ENCODE data around the gene CLEC16A.
A peak's percentile ranks its signal among the peaks of the same experiment; 100 is the strongest.

Gene CLEC16A

DNA sequence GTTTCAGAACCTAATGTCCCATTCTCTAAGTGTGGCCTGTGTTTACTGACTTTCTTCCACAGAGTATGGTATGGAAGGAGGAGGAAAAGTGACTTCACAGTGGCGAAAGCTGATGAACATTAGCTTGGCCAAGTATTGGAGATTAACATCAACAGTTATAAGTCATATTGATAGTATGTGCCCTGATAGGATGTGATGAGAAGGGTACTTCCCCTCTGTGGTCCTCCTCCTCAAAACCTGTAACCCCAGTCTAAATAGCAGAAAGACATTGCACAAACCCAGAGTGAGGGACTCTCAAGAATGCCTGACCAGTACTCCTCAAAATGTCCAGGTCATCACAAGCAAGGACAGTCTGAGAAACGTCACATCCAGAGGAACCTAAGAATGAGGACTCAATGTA lies 73.1 kb downstream of the CLEC16A start:
- DNase-seq: no peak

DNA sequence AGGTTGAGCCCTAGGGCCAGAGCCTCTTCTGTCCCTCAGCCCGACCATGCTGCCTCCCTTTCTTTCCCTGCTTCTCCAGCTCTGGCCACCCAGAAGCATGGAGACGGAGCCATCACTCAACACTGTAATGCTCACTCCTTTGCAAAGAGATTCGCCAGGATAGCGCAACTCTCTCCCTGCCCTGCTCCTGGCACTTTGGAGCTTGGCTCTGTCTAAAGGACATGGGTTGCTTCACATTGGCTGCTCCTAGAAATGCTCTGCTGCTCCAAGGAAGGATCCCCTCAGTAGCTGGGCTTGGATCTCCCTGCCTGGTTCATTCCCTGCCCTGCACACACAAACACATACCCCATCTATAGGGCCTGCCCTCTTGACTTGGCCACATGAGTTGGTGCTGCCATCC lies 76.0 kb downstream of the CLEC16A start:
- DNase-seq: no peak

DNA sequence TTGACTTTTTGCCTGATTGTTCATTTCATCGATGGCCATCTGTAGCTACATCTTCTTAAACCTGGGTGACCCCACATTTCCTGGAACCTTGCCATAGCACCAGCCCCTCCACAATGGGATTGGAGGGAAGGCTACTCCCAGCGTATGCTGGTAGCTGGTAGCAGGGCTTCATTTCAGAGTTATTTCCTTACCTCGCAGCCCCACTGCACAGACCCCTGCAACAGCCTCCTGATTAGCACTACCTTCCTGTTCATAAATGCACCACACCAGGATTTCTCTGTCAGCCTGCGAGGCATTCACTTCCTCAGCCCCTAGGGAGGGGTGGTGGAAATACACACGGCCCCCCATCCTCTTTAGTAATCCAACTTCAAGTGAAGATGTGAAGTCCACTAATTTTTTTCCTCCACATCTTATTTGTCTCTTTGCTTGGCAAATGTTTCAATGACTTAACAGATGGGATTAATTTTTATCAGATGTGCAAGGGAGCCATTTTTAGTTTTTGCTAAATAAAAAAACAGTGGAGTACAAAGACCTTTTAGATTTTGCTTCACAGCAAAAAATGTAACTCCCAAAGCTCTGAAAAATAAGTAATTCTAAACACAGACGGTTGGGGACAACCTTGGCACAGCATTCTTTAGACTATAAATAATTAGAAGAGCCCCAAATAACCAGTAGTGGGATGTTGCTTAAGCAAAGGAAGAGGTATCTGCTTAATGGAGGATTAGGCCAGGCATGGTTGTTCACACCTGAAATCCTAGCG lies 76.6 kb downstream of the CLEC16A start:
- DNase-seq: no peak

DNA sequence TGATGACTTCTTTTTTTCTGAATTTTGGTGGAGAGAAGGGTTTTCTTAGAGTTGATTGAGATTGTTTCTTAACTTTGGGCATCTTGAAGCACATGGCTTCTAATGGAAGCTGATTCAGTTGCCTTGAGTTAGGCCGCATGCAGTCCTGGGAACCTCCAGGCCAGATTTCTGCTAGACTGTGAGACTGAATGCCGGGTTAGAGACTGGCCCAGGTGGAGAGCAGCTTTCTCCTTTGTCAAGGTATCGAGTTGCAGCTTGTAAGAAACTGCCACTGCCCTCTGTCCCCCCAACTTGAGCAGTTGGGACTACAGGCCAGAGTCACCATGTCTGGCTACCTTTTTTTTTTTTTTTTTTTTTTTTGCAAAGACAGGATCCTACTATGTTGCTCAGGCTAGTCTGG lies 77.6 kb downstream of the CLEC16A start:
- DNase-seq: no peak

DNA sequence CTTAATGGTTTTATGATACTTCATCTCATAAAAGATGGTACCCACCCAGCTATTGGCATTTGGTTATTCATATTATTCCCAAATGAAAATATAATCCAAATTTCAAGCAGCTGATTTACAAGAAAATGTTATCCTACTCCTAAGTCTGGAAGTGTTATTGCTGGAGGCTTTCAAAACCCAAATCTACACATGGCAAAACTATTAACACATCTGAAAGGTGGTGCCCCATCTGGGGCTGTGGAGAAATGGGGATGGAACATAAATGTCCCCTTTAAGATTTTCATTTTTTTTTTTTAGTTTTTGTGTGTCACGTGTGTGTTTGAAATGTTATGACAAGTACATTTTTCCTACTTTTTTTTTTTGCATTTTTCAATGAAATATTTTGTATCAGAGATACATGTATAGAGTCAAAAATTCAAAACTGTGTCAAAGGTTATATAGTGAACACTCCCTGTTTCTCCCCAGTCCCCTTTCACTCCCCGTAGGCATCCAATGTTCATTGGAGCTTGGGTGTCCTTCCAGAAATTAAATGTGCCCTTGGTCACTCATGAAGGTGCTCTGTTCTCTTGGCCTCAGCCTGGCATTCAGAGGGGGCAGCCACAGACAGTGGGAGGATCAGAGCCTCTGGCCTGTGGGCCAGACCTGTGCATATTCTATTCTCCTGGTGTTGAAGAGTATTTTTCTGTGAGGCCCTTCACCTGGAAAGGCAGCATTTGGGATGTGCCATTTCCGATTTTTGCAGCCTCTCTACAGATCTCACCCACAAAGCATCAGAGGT lies 79.1 kb downstream of the CLEC16A start:
- DNase-seq: no peak

DNA sequence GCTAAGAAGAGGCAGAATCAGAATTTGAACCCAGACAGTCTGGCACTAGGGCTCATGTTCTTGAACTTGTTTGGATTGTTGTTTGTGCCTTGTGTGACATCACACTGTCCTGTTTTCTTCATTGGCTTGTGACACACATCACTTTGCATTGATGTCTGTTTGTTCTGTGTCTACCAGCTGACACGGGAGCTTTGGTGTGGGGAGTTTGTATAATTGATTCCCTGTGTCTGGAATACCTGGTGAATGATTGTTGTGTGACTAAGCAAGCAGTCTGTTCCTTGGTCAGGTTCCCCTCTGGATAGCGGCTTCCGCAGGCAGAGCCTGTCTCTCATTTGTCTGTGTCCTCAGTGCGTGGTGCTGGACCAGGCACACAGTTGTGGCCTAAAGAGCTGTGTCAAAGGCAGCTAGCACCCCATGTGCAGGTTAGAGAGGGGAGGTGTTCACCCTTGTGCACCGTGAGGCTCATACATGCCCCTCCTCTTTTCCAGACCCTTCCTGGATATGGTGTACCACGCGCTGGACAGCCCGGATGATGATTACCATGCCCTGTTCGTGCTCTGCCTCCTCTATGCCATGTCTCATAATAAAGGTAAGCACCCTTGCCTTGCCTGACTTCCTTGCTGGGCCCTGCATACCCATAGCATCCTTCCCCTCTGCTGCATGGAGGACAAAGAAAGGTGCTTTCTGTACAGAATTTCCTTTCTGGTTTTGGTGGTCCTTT lies 80.1 kb downstream of the CLEC16A start:
- no peak for DNase-seq

DNA sequence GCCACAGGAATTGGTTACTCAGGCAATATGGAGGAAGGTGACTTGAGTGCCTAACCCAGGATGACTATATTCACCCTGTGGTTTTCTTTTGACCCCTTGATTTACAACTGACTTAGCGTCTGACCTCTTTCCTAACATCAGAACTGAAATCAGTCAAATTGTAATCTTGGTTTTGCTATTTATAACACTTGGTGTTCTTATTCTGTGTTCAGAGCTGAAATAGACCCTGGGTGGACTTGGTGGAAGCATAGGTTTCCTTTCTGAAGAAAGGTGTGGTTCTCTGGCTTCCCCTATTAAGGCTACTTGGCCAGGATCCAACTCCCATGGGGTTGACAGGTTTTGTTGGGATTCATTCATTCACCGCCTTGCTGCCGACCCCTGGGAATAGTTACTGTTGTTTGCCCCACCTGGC lies 80.8 kb downstream of the CLEC16A start:
- no peak for DNase-seq

DNA sequence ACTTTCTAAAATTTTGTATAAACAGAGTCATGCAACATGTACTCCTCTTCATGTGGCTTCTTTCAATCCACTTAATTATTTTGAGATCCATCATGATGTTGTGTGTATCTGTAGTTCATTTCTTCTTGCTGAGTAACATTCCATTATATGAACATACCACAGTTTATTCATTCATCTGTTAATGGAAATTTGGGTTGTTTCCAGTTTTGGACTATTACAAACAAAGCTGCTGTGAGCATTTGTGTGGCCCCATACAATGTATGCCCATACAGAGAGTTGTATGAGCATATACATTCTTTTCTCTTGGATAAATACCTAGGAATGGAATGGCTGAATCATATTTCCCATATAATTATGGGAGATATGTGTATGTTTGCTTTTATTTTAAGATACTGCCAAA lies 85.6 kb downstream of the CLEC16A start:
- peak; percentile 96 for DNase-seq

DNA sequence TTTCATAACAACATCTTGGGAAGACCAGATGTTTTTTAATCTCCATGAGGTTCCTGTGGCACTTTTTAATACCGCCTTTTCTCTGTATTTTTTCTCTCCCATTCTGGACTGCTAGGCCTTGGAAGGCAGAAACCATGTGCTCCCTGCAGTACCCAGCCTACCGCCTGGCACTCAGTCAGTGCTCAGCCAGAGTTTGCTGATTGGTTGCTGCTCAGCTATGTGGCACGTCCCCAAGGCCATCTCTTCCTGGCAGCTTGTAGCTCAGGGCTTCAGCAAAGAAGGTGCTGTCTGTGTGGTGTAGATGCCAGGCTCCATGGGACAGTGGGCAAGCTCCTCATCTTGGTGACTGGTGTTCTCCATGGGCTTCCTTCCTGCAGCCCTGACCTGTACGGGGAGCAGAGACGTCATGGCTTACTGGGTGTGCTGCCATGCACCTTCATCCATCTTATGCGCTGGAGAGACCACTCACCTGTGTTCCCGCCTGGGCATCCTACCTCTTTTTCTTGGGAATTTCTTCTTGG lies 86.7 kb downstream of the CLEC16A start:
- DNase-seq: no peak

DNA sequence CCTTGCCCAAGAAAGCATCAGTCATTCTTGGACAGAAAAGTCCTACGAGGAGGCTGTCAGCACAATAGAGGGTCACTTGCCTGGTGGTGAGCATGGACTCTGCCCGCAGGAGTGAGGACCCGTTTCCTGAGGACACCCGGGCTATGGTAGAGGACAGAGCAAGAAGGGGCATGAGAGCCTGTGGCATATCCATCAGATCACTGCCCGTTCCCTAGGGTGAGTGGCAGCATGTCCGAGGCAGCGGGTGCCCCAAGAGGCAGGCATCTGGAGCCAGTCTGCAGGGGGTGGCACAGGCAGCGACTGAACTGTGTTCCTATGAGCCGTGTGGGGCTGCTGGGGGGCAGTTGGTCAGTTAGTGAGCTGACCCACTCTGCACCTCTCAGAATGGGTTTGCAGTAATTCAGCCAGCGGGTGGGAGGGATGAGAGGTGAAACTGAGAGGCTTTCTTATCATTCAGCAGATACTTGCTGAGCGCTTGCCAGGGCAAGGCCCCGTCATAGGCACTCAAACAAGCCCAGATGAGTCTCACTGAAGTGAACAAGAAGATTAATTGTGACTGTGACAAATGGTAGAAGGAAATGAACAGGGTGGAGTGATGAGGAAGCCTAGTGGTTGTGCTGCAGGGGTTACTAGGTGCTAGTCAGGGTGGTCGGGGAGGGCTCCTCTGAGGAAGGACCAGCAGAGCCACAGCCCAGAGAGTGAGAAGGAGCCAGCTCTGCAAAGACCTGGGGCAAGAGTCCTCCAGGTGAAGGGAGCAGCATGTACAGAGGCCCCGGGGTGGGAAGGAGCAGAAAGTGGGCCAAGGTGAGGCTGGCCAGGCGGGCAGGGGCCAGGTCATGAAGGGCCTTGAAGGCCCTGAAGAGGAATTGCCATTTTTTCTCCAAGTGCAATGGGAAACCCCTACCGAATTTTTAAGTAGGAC lies 87.9 kb downstream of the CLEC16A start:
- no peak for DNase-seq

DNA sequence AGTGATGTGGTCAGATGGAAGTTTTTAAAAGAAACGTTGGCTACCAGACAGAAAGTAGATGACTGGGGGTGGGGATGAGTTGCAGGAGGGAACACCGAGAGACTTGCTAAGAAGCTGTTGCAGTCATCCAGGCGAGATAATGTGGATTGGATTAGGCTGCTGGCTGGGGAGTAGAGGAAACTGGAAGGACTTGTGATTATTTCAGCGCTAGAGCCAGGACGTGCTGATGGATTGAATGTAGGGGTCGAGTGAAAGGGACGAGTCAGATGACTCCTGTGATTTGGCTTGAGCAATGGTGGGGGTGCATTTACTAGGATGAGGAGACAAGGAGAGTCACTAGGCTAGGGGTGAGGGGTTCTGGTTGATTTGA lies 88.5 kb downstream of the CLEC16A start:
- peak; percentile 26 for DNase-seq

DNA sequence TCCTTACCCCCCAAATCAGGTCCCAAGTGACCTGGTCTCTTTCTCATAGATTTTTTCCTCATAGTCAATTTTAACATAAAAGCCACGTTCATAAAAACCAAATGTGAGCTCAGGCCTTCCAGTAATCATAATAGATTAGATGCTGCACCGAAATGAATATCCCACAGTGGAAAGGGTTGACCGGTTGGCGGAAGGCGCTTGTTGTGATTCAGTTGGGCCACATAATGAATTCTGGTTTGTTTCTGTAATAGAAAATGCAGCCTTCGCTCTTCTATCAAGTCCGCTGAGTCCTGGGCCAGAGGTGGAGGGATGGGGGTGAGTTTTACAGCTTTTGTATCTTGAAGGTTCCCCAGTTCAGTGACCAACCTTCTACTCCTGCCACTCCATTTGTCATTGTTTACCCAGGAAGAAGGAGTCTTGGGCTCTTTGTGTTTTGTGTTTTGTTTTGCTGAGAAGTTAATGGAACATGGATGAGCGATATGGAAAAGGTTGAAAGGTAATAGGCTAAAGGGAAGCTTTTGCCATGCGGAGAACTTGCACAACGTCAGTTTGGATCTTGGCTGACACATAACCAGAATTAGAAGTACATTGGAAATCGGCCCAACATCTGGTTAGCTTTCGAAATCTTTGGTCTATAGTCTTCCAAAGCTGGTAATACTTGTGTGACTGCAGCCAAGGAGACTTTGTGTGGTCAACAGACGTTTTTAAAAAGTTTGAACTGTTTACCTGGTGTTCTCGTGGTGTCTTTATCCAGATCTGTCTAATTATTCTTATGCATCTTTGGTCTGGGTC lies 89.5 kb downstream of the CLEC16A start:
- DNase-seq: no peak

DNA sequence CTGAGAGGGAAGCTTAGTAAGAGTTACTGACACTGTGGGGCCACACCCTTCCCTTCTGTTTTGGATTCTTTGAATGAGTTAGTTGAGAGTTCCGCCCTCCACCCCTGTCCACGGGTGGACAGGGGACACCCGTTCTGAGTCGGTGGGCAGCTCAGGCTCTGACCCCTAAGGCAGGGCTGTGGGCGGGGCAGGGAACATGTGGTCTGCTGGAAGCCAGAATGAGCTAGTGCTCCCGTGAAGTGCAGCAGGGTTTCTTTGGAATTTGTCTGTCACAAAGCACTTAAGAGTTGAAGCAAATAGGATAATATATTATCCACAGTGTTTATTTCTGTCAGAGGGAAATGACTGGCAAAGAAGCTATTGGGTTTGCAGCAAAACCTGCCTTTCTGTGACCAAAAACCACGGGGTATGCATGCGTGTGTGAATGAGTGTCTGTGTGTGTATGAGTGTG lies 90.1 kb downstream of the CLEC16A start:
- no peak for DNase-seq

DNA sequence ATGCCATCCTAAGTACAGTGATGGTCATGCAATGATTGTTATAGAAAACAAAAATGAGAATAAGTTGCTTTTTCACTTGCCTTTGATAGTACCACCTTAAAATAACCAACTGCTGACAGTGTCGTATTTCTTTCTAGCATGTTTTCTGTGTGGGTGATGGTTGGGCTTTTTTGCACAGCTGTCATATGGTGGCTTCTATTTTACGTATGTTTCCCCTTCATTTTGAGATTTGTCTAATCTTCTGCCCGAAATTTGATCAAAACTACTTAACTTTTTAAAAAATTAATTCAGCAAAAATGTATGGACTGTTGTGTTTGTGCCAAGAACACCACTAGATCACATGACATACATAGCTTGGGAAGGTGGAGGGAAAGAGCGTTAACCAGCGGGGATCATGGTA lies 90.7 kb downstream of the CLEC16A start:
- DNase-seq: no peak

DNA sequence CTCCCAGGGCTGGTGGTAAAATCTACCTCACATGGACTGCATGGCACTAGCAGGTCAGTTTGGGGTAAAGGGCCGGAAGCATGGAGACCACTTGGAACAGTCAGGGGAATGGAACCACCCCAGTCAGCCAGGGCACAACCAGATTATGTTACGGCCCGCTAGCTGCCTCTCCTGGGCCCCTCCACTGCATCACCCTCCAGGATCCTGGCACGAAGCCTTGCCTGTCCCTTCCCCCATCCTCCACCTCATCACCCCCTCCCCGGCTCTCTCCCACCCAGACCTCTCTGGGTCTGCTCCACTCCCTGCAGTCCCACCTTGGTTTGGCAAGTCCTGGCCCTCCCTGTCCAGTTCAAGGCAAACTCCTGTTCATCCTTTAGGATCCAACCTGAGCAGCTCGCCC lies 91.7 kb downstream of the CLEC16A start:
- DNase-seq: no peak

DNA sequence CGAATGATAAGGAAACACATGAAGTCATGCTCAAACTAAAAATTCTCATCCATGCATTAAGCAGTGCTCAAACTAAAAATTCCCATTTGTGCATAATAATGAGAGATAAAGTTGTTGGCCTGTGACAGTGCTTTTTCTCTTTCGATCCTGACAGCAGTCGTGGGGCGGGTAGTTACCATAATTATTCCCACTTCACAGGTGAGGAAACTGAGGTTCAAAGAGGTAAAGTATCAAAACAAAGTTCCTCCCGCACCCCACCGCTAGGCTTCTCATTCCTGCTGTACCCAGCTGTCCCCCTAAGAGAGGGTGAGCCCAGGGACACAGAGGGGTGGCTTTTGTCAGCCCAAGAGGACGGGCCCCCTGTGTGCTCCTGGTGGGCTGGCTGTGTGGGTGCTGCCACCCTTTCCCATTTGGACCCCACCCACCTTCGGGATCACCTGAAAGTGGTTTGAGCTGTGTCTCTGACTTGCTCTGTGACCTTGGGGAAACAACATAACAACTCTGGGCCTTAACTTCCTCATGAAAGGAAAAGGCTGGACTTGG lies 92.6 kb downstream of the CLEC16A start:
- no peak for DNase-seq

DNA sequence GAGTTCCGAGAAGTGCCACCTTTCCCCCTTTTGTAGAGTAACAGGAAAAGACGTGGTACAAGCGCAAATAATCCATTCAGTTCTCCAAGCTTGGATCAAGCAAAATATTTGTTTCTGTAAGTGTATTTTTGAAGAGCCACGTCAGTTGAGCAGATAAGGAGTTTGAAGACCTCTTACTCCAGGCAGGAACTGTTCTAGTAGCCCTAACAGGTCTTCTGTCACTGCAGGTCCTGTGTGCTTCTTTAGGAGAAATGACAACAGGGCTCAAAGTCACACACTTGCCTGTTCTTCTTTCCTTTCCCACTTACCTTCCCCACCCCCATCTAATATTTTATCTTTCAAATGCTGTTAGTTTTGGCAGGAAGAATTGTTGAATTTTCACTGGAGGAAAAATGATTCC lies 93.9 kb downstream of the CLEC16A start:
- DNase-seq: no peak

DNA sequence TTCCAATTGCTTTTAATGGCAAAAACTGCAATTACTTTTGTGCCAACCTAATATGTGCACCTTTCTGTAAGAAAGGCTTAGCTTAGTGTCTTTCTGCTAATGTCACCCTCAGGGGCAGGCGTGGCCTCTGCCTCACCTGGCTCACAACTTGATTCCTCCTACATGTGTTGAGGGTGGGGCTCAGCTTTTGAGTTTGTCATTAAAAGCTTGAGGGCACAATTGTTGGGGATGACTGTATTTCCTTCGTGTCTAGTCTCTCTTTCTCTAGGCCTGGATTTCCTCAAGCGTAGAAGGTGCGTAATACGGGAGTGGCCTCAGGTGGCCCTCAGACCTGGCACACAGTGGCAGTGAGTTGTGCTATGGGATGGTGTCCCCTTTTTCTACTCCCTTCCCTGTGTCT lies 94.4 kb downstream of the CLEC16A start:
- DNase-seq: no peak

DNA sequence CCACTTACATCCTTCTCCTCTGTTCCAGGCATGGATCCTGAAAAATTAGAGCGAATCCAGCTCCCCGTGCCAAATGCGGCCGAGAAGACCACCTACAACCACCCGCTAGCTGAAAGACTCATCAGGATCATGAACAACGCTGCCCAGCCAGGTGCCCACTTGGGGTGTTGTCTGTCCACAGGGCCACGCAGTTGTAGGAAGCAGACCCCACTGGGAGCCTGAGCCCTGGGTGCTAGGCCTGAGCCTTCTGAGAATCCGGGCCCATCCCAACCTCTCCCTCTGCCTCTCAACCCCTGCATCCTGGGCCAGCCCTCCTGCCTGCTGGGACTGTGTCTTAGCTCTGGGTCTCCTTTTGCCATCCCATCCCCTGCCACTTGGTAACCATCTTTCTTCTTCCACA lies 95.4 kb downstream of the CLEC16A start:
- no peak for DNase-seq

DNA sequence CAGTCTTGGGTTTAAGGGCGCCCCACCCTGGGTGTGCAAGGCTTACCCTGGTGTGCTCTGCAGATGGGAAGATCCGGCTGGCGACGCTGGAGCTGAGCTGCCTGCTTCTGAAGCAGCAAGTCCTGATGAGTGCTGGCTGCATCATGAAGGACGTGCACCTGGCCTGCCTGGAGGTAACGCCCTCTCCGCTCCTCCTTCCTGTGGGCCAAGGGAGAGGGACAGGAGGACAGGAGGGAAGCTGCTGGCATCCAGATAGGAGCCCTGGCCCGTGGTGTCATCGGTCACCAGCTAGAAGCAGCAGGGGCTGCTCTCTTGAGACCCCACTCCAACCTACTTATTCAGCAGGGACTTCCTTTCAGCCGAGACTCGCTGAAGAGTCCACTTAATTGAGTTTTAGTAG lies 97.8 kb downstream of the CLEC16A start:
- no peak for DNase-seq

DNA sequence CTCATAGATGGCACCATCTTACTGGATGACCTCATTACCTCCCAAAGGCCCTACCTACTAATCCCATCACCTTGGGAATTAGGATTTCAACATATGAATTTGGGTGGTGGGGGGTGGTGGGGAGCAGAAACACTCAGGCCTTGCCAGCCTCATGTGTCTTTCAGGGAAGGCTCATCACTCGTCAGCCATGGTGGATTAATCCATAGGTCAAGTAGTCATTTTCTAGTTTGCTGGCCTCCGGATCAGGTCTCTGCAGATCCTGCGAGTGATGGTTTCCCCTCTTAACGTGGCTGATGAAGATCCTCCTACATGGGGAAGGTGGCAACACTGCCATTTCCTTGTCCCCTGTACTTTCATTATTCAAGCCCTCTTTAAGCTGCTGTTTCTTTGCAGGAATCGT lies 101.1 kb downstream of the CLEC16A start:
- DNase-seq: no peak

Data from fibroblast of skin of back (primary cell).